PFSK-1 (cell line): ENCODE data around the gene TEX22.

Experiments
- POLR2AphosphoS5 ChIP-seq: IDR thresholded peaks from 2 replicates; pipeline ENCODE4 v1.6.1; 2012; ENCODE audit warnings: low read depth, mild to moderate bottlenecking, control low read depth, low read length, moderate library complexity
- REST ChIP-seq, 2 experiments: IDR thresholded peaks; 2 replicates each; pipeline versions ENCODE4 v1.6.1 to v1.8.0; 2011 to 2012; ENCODE audit warnings: low read depth in 2 of 2, low read length in 2 of 2, control low read depth in 1 of 2, inconsistent platforms in 1 of 2, mild to moderate bottlenecking in 1 of 2, moderate library complexity in 1 of 2; ENCODE audit not compliant: insufficient read depth in 1 of 2
- SIN3A ChIP-seq: IDR thresholded peaks from 2 replicates; pipeline ENCODE4 v1.6.1; 2012; ENCODE audit warnings: mild to moderate bottlenecking, low read length, moderate library complexity, borderline replicate concordance; ENCODE audit not compliant: insufficient read depth
- TAF1 ChIP-seq: IDR thresholded peaks from 2 replicates; pipeline ENCODE4 v1.6.1; 2012; ENCODE audit warnings: low read length, control low read depth, borderline replicate concordance; ENCODE audit not compliant: insufficient read depth

GRCh38 chr14:105450864-105451720 lies 52.8 kb downstream of the TEX22 start:
- TF ChIP-seq SIN3A (no peak), POLR2AphosphoS5 (no peak), REST (IDR thresholded peaks at IDR 0.05; ENCODE audit: insufficient read depth in 1 of 2, low read depth in 2 of 2, low read length in 2 of 2) (no peak), TAF1 (no peak)
